GM21717 (cell line): ENCODE data around the gene PTS.

Source experiments
- ATAC-seq: cut with Tn5 transposase; IDR thresholded peaks from one replicate; pipeline ENCODE4 v1.9.1; 2021; ENCODE audit warnings: mild to moderate bottlenecking, moderate library complexity; ENCODE audit not compliant: unreplicated experiment

The PTS gene

GRCh38 chr11:112253605-112254242 lies 27.5 kb downstream of the PTS start:
- no peak for ATAC-seq

GRCh38 chr11:112255067-112255720 lies 29.0 kb downstream of the PTS start:
- ATAC-seq: no peak

DNA sequence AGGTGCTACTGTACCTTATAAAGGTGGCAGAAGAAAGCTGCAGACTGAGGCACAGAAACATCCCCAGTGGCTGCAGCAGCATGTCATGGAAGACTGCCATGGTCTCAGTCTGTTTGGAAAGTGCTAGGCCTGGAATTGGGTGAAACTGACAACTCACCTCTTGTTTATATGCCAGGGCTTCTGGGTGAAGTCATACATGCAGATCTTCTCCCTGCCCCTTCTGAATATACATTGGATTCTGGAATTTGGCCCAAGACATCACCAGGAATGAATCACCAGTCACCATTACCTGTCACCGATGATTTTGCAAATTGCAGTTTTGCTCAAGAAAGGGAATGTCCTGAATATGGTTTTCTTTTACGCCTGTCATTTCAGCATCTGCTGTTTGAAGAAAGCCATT lies 34.3 kb downstream of the PTS start, which contains the start of gene PLET1:
TSS of gene PLET1 (minus strand) at position 371 of the 400 bp plus-strand sequence. CDS start at position 100, 271 bp downstream.
- no peak for ATAC-seq

DNA sequence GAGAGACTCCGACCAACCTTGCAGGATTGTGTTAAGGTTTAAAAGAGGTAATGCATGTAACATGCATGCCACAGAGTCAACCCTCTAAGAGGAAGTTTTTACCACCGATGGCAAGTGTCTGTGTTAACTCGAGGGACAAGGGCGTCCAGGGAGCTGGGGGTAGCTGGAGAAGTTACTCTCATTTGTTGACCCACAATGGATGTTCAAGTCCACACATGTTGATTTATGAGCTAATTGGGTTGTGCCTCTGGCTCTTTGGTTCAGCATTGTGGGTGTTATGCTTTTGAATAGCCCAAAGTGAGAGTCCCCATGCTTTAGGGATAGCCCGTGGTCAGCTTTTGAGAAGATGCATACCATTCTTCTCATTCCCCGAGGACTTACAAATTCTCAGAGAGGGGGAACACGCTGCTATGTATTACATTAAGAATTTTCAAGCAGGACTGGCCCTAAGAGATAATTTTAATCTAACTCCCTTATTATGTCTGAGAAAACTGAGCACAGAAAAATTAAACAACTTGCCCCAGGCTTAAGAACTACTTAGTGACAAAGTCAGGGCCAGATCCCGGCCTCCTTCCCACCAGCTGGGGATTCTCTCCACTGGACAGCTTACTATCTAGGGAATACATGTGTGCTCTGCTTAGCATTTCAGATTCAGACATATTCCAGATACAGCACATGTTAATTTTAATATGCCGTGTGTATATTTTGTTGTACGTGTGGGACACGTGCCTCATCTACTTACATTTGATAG lies 39.6 kb downstream of the PTS start:
- no peak for ATAC-seq

GRCh38 chr11:112266410-112266778 lies 40.2 kb downstream of the PTS start:
- no peak for ATAC-seq

GRCh38 chr11:112267188-112267591 lies 41.0 kb downstream of the PTS start:
- no peak for ATAC-seq

- ATAC-seq: no peak
Measured at GRCh38 chr11:112268406-112268805, 42.2 kb downstream of the PTS start.

DNA sequence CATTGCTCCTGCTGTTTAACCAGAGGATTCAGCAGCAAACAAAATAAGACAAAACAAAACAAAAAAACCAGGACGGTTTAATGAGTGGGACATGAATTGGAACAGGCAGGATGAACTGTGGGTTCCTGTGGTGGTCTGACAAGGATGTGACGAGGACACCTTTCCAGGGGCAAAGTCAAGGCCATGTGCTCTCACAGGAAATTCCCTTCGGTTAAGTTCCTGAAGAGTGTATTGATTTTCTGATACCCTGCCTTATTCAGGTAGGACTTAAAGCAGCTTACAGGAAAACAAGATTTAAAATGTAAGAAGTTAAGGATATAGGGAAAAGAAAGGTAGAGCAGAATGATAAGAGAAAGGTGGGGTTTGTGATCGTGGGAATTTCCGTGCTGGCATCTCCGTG lies 42.9 kb downstream of the PTS start:
- ATAC-seq: no peak

GRCh38 chr11:112270551-112271180 lies 44.4 kb downstream of the PTS start:
- ATAC-seq: no peak

DNA sequence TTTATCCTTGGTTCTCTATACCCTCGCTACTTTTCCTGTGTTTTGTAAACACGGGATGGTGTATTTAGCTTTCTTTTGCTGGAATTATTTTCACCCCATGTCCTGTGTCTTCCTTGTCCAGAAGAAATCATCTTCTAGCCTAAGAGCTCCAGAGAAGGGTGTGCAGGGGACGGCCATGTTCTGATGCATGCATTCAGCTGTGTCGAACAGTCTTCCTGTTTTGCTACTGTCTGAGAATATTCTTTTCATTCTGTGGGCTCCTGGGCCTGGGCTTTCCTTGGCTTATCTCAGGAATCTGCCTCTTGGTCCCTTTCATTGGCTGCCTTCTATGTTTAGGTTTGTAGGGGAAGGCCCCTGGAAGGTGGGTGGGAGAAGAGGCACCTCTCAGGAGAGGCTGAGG lies 45.0 kb downstream of the PTS start:
- ATAC-seq: no peak

GRCh38 chr11:112273066-112273465 lies 46.8 kb downstream of the PTS start:
- no peak for ATAC-seq

DNA sequence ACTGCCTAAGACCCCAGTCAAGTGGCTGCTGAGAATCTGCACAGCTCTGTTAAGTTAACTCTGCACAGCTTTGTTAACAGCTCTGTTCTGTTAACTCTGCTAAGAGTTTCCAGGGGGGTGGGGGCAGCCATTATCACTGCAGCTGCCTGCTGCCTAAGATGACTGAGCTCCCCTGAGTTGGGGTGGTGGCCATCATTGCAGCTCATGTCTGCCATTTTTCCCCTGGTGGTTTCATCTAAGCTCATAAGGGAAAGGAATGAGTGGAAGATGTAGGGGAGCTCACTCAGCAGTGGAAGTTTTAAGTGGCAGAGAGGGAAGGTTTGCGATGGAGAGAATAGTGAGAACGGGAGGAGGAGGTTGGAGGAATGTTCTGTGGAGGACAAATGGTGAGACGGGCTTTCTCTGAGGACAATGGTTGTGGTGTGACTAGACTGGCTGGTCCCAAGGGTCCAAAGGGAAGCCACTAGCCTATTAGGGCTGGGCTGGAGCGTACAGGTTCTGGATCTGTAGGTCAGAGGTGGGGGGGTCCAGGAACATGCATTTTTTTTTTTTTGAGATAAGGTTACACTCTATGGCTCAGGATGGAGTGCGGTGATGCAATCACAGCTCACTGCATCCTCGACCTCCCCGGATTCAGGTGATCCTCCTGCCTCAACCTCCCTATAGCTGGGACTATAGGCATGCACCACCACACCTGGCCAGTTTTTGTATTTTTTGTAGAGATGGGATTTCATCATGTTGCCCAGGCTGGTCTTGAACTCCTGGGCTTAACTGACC lies 48.0 kb downstream of the PTS start:
- no peak for ATAC-seq

- no peak for ATAC-seq
Measured at GRCh38 chr11:112277029-112277428, 50.8 kb downstream of the PTS start.

DNA sequence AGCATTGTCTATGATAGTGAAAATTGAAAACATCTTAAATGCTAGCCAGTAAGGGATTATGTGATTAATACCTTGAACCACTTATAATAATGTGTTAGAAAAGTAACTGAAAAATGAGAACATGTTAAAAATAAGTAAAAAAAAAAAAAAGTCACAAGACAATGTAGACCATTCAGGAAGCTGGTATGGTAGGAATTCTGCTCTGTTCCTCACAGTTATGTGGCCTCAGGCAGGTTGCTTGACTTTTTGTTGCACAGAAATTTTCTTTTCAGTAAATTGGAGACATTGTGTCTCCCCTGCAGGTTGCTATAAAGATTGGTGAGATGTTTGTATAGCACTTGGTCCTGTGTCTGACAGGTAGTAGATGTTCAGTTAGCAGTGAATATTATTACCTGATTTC lies 51.7 kb downstream of the PTS start:
- ATAC-seq: no peak

- ATAC-seq: no peak
Measured at GRCh38 chr11:112278803-112279202, 52.6 kb downstream of the PTS start.

GRCh38 chr11:112279901-112280267 lies 53.7 kb downstream of the PTS start:
- peak; percentile 49 for ATAC-seq

DNA sequence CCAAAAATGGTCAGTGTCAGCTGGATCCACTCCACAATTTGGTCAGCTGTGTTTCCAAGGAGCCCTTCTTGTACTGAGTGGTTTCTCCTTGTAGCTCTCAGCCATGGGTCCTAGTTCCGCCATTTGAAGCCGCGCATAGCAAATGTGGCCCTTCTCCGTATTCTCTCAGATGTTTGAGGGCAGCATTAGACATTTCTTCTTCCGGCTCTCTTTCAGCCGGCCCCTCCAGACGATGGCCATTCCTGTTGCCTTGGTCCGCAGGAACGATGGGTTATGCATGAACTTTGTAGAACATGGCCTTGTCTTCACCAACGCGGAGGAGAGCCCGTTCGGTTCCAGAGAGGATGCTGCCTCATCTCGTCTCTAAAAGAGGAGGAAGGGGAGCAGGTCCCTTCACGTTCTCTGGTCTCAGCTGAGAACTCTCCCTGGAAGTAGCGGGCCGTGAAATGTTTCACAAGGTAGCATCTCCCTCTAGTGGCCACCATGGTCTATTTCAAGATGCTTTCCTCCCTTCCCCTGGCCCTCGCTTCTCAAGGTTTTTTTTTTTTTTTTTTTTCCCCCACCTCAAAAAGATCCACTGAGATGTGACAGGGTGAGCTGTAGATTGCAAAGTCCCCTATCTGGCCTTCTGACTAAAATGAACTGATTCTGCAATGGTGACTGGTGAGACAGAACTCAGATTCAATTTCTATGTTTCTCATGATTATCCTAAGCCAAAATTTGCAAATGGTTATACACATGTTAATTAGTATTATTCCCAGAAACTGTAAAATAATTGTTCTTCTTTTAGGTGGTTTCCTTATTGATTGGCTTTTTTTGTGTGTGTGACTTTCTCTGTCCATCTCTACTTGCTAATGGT lies 54.3 kb downstream of the PTS start:
- peak; percentile 83 for ATAC-seq

GRCh38 chr11:112281726-112282125 lies 55.5 kb downstream of the PTS start:
- no peak for ATAC-seq
